ENCODE results near the gene GNG14.

The GNG14 gene

DNA sequence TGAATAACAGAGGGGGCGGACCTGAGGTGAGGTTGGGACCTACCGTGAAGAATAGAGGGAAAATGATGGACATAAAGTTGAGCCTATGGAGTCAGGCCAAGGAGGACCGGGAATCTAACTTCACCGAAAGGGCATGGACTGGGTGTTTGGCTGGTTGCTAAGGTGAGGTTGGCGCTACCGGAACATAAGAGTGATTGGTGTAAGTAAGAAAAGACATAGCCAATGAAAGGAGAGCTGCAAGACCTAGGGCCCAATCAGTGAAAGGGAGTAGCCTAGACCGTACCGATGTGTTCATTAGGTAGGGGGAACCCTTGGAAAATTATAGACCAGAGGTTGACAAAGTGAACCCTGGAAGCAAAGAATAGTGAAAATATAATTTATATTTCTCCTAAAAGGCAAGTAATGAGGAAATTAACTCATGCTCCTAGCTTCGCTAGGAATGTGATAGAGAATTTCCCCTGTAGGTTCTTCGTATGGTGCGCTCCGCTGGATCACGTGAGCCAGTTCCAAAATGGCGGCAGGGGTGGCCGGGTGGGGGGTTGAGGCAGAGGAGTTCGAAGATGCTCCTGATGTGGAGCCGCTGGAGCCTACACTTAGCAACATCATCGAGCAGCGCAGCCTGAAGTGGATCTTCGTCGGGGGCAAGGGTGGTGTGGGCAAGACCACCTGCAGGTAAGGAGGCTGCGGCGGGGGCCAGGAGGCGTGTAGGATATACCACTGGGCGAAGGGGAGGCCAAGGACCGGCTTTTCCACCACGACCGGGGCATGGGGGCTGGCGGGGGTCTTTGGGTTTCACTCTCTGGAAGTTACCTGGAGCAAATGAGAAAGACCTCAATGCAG, 49.4 kb downstream of the GNG14 start, which contains the start of gene GET3:
TSS of gene GET3 (plus strand) at position 503 of the 840 bp plus-strand sequence. CDS start at position 512, 9 bp downstream.
- Mint-ChIP-seq H3K4me1 (ENCODE audit: low read depth) (peaks cover 26% of the 10 kb centered on the region), H3K27ac (peak within 1 kb of the TSS; percentile 96), H3K4me3 (peak within 1 kb of the TSS; percentile 100), H3K9me3 (no peaks in the 10 kb centered on the region), H3K36me3 (ENCODE audit: low read depth) (peaks cover 16% of the 10 kb centered on the region), H3K27me3 (ENCODE audit: low read depth) (no peaks in the 10 kb centered on the region)

DNA sequence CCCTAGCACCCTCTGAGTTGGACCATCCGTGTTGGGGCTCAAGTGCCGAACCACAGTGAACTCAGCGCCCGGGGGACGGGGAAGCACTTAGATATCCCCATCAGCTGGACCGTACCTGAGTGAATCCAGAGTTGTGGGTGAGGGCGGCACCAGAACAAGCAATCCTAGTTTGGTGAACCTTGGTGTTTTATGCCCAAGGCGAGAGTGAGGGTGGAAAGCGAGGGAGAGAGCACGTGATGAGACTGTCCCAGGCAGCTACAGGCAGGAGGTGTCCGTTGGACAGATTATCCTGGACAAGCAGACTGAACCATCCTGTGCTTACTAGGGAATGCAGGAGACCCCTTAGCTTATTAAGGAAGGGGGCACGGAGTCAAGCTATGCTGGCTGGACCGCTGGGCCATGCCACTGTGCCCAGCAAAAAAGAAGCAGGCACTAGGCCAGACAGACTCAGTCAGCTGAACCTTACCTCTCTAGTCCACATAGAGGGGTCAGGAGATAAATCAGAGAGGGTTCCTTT, 50.1 kb downstream of the GNG14 start:
- peak overlapping the region; percentile 96 for H3K27ac Mint-ChIP-seq
- H3K4me1 Mint-ChIP-seq (ENCODE audit: low read depth): peaks cover 23% of the 10 kb centered on the region
- H3K36me3 Mint-ChIP-seq (ENCODE audit: low read depth): peaks cover 17% of the 10 kb centered on the region
- peak overlapping the region; percentile 100 for H3K4me3 Mint-ChIP-seq
- H3K27me3 Mint-ChIP-seq (ENCODE audit: low read depth): no peaks in the 10 kb centered on the region
- H3K9me3 Mint-ChIP-seq: no peaks in the 10 kb centered on the region

Data from T-helper 1 cell treated with Interleukin-12 subunit alpha and Interleukin-12 subunit beta and Interleukin-4 antibody, amounts not matched to agents 30 μg/mL and 1 μg/mL, for 36 hours (primary cell).